HCT116 (cell line): ENCODE data around the gene NRXN2. TPM values are rescaled to one million over a fixed set of nuclear protein-coding genes. Genes with fewer than 3 reads are reported as not detected.

Source experiments
- ATAC-seq: fragments of 200-7000 bp; cut with Tn5 transposase; 2 replicates; pipeline ENCODE4 v1.9.1; 2020; ENCODE audit warnings: mild to moderate bottlenecking, moderate library complexity
- BruUV-seq: library from RNA; stranded (reverse); fragments of 400-500 nt; replicated peaks from 2 replicates; lab custom pipeline; 2021; lab: Mats Ljungman, UMichigan
- CTCF ChIA-PET: fragments of 300-600 bp; sonication (Branson Sonifier 250); formaldehyde crosslinking; loops from one replicate; lab custom pipeline; 2021; ENCODE audit warnings: antibody characterized with exemption; lab: Charles Lee
- POLR2A ChIA-PET: fragments of 300-600, 350-600 bp; sonication (Branson Sonifier 250); formaldehyde crosslinking; loops from one replicate; lab custom pipeline; 2021; ENCODE audit warnings: antibody characterized with exemption; lab: Charles Lee
- RAD21 ChIA-PET, 2 experiments: fragments of 300-600 bp; sonication (Branson Sonifier 250); formaldehyde crosslinking; loops; one replicate each; lab custom pipeline; 2023; ENCODE audit warnings: low total read pairs in 2 of 2; ENCODE audit not compliant: uncharacterized antibody in 2 of 2, unreplicated experiment in 2 of 2, low non-redundant PET in 1 of 2; lab: Charles Lee
- DNase-seq: peaks from one replicate; pipeline ENCODE4 v3.0.0-alpha.2; 2010; ENCODE audit warnings: low read depth, low spot score
- H2AFZ ChIP-seq: fragments of 200-600 bp; shearing (Covaris generic), sonication (generic); 2 replicates; pipeline ENCODE4 v1.6.1; 2017; ENCODE audit warnings: low read depth, mixed run types, mixed read lengths, antibody characterized with exemption, low read length; ENCODE audit not compliant: poor library complexity, severe bottlenecking
- H3K27ac ChIP-seq: 2 replicates; pipeline ENCODE4 v1.5.1; 2012; ENCODE audit warnings: low read depth, low read length
- H3K27me3 ChIP-seq: fragments of 200-600 bp; sonication (generic); 2 replicates; pipeline ENCODE4 v1.6.1; 2016; ENCODE audit warnings: mixed run types, low read length, mixed read lengths; ENCODE audit not compliant: insufficient read depth
- H3K36me3 ChIP-seq, 2 experiments: fragments of 200-500 bp in 1 of 2; fragments of 200-600 bp in 1 of 2; sonication (Bioruptor generic) in 1 of 2; sonication (generic) in 1 of 2; 2 replicates each; pipeline versions ENCODE4 v1.5.1 to v1.6.1; 2014 to 2016; ENCODE audit warnings: low read length in 2 of 2, inconsistent platforms in 1 of 2, mixed read lengths in 1 of 2, mixed run types in 1 of 2; ENCODE audit not compliant: insufficient read depth in 2 of 2, control insufficient read depth in 1 of 2
- H3K4me1 ChIP-seq, 2 experiments: fragments of 200-600 bp in 1 of 2; sonication (generic) in 1 of 2; 2 replicates each; pipeline versions ENCODE4 v1.5.1 to v1.6.1; 2012 to 2017; ENCODE audit warnings: low read length in 2 of 2, inconsistent platforms in 1 of 2, mild to moderate bottlenecking in 1 of 2, mixed read lengths in 1 of 2, mixed run types in 1 of 2, moderate library complexity in 1 of 2; ENCODE audit not compliant: insufficient read depth in 2 of 2, control insufficient read depth in 1 of 2
- H3K4me2 ChIP-seq: fragments of 200-600 bp; sonication (generic); 2 replicates; pipeline ENCODE4 v1.6.1; 2017; ENCODE audit warnings: mixed run types, low read length, mixed read lengths
- H3K4me3 ChIP-seq, 2 experiments: fragments of 200-600 bp in 1 of 2; sonication (generic) in 1 of 2; replicated peaks in 1 of 2; 2 replicates each; pipeline ENCODE4 v1.5.1; 2011 to 2016; ENCODE audit warnings: low read length in 2 of 2, control low read depth in 1 of 2, low read depth in 1 of 2, mild to moderate bottlenecking in 1 of 2, mixed read lengths in 1 of 2, mixed run types in 1 of 2
- H3K79me2 ChIP-seq: fragments of 200-600 bp; sonication (generic); 2 replicates; pipeline ENCODE4 v1.6.1; 2017; ENCODE audit warnings: mild to moderate bottlenecking, mixed run types, low read length, moderate library complexity, mixed read lengths; ENCODE audit not compliant: insufficient read depth
- H3K9ac ChIP-seq: fragments of 200-600 bp; sonication (generic); 2 replicates; pipeline ENCODE4 v1.6.1; 2016; ENCODE audit warnings: low read length, mixed read lengths
- H3K9me2 ChIP-seq: fragments of 200-600 bp; sonication (generic), shearing (Covaris generic); 2 replicates; pipeline ENCODE4 v1.6.1; 2017; ENCODE audit warnings: mixed run types, mild to moderate bottlenecking, moderate library complexity; ENCODE audit not compliant: insufficient read depth
- H3K9me3 ChIP-seq, 2 experiments: fragments of 200-500 bp in 1 of 2; fragments of 200-600 bp in 1 of 2; sonication (Bioruptor generic) in 1 of 2; sonication (generic) in 1 of 2; 2 replicates each; pipeline ENCODE4 v1.6.1; 2014 to 2017; ENCODE audit warnings: low read length in 2 of 2, mixed read lengths in 2 of 2, inconsistent platforms in 1 of 2, low read depth in 1 of 2, mild to moderate bottlenecking in 1 of 2, mixed run types in 1 of 2, moderate library complexity in 1 of 2; ENCODE audit not compliant: control insufficient read depth in 1 of 2, insufficient read depth in 1 of 2
- H4K20me1 ChIP-seq: fragments of 200-600 bp; sonication (generic), shearing (Covaris generic); 2 replicates; pipeline ENCODE4 v1.6.1; 2017; ENCODE audit warnings: mixed run types, mild to moderate bottlenecking, moderate library complexity; ENCODE audit not compliant: insufficient read depth
- ATF3 ChIP-seq: IDR thresholded peaks from 2 replicates; pipeline ENCODE4 v1.6.1; 2012
- CTCF ChIP-seq, 3 experiments: fragments of 200-600 bp in 1 of 3; sonication (generic) in 1 of 3; IDR thresholded peaks in 2 of 3; conservative IDR thresholded peaks in 1 of 3; 2 replicates each; pipeline ENCODE4 v1.5.1; 2012 to 2017; ENCODE audit warnings: low read depth in 2 of 3, low read length in 2 of 3, antibody characterized with exemption in 1 of 3, borderline replicate concordance in 1 of 3, control low read depth in 1 of 3, mild to moderate bottlenecking in 1 of 3, mixed read lengths in 1 of 3, mixed run types in 1 of 3, moderate library complexity in 1 of 3; ENCODE audit not compliant: insufficient read depth in 1 of 3
- EZH2phosphoT487 ChIP-seq: fragments of 200-600 bp; IDR thresholded peaks from 2 replicates; pipeline ENCODE4 v1.6.1; 2018; ENCODE audit warnings: antibody characterized with exemption, borderline replicate concordance
- FOSL1 ChIP-seq: IDR thresholded peaks from 2 replicates; pipeline ENCODE4 v1.6.1; 2012; ENCODE audit warnings: low read depth
- POLR2A ChIP-seq: IDR thresholded peaks from 2 replicates; pipeline ENCODE4 v1.7.0; 2011; ENCODE audit warnings: borderline replicate concordance; ENCODE audit not compliant: insufficient read depth, insufficient read length; ENCODE audit errors: extremely low read depth
- POLR2AphosphoS5 ChIP-seq: IDR thresholded peaks from 2 replicates; pipeline ENCODE4 v1.6.1; 2011; ENCODE audit warnings: mild to moderate bottlenecking, low read depth, low read length, moderate library complexity
- RAD21 ChIP-seq: IDR thresholded peaks from 2 replicates; pipeline ENCODE4 v1.6.1; 2012; ENCODE audit warnings: low read depth, mild to moderate bottlenecking
- REST ChIP-seq: IDR thresholded peaks from 2 replicates; pipeline ENCODE4 v1.6.1; 2012; ENCODE audit warnings: low read depth
- SRF ChIP-seq: IDR thresholded peaks from 2 replicates; pipeline ENCODE4 v1.6.1; 2012; ENCODE audit warnings: low read depth
- ZBTB33 ChIP-seq: IDR thresholded peaks from 2 replicates; pipeline ENCODE4 v1.6.1; 2011; ENCODE audit warnings: mild to moderate bottlenecking, low read length, moderate library complexity; ENCODE audit not compliant: insufficient replicate concordance; ENCODE audit errors: extremely low read depth
- ZFX ChIP-seq: fragments of 450-650 bp; IDR thresholded peaks from 2 replicates; pipeline ENCODE4 v1.6.1; 2017
- ZNF274 ChIP-seq: fragments of 200-500 bp; sonication (Bioruptor generic); IDR thresholded peaks from 2 replicates; pipeline ENCODE4 v1.6.1; 2014; ENCODE audit warnings: mild to moderate bottlenecking, low read depth, low read length, inconsistent platforms
- intact Hi-C: fragments of 100-400 bp; cut with micrococcal nuclease; formaldehyde crosslinking; loops from 2 replicates; pipeline ENCODE4 v1.10.0; 2022
- total RNA-seq: library from RNA; stranded (reverse); gene quantifications from one replicate; pipeline ENCODE4 v1.2.1, GENCODE V29; 2021; ENCODE audit not compliant: unreplicated experiment

Gene NRXN2
- total RNA-seq, 1 experiment from 2014 or later, result 1.5 TPM

- TF ChIP-seq CTCF (IDR thresholded peaks at IDR 0.05 in 2 of 3, conservative IDR thresholded peaks at IDR 0.05 in 1 of 3; ENCODE audit: borderline replicate concordance in 1 of 3, insufficient read depth in 1 of 3, low read depth in 2 of 3, low read length in 2 of 3) (no peak), ZBTB33 (no peak), ZFX (no peak), FOSL1 (no peak), POLR2AphosphoS5 (no peak), RAD21 (no peak), SRF (no peak)
- TF ChIP-seq, all 23 proteins: peak for 0
These were observed 116.1 kb downstream of the NRXN2 start (continued) for GRCh38 chr11:64606796-64607380.

GRCh38 chr11:64605656-64606585, 117.1 kb downstream of the NRXN2 start:
- Histone ChIP-seq H3K36me3 (no peaks in the 10 kb centered on the region), H3K27me3 (no peaks in the 10 kb centered on the region), H3K9me3 (no peaks in the 10 kb centered on the region), H3K79me2 (no peaks in the 10 kb centered on the region), H3K9ac (no peak overlapping the region), H3K9me2 (no peaks in the 10 kb centered on the region), H3K4me1 (no peaks in the 10 kb centered on the region), H4K20me1 (no peaks in the 10 kb centered on the region), H2AFZ (no peak overlapping the region), H3K4me2 (no peak overlapping the region), H3K4me3 (no peak overlapping the region), H3K27ac (no peak overlapping the region)
- ATAC-seq (no peak), DNase-seq (no peak)
- CTCF ChIA-PET, result no interaction called here
- TF ChIP-seq REST (no peak), ZNF274 (no peak), POLR2A (no peak), EZH2phosphoT487 (no peak), ATF3 (no peak), CTCF (IDR thresholded peaks at IDR 0.05 in 2 of 3, conservative IDR thresholded peaks at IDR 0.05 in 1 of 3; ENCODE audit: borderline replicate concordance in 1 of 3, insufficient read depth in 1 of 3, low read depth in 2 of 3, low read length in 2 of 3) (no peak)
- RAD21 ChIA-PET, result no interaction called here
- intact Hi-C loops, result no loop called here
- no TSS peak for BruUV-seq
- POLR2A ChIA-PET, result no interaction called here
